Colon (tissue), 2 donors: ENCODE results near the gene ETHE1.
"Not testable (repeated sequence)": the region's sequence is repeated elsewhere in the genome, so short reads cannot be mapped to it uniquely, and the experiment has no call there.

Source experiments
- FAIRE-seq: peaks from 2 replicates; lab custom pipeline; 2012; peaks lifted over from hg19 to GRCh38; lab: Jason Lieb, UNC
- donor health status: control.
- donor health status: control.

The ETHE1 gene

DNA sequence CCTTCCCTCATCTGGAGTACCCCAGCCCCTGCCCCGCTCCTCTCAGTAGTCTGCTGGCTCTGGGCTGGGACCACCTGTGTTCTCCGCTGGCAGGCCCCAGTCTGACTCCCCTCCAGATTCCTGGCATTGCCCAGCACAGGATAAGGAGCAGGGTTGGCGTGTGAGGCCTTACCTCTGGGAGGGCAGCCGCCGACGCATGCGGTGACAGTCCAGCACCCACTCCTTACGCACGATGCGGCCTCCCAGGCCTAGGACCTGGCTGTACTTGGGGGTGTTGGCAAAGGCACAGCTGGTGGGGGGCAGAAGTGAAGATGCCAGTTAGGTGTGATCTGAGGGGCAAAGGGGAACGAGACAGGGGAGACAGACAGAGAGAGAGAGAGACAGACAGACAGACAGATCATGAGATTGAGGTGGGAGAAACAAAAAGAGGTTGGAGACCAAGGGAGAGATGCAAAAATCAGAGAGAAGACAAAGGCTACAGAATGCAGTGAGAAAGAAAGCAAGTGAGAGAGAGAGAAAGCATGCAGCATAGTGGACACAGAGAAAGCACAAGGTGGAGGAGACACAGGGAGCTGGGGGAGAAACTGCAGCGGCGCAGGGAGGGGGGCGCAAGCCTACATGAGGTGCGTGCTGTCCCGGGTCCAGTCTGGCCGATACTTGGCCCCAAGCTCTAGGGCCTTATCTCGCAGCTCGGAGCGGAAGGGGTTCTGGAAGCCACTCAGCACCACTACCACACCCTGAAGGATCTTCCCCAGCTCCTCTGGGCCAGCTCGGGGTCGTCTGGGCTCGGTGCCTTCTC is 24.6 kb upstream of the ETHE1 start:
- no peak for FAIRE-seq

DNA sequence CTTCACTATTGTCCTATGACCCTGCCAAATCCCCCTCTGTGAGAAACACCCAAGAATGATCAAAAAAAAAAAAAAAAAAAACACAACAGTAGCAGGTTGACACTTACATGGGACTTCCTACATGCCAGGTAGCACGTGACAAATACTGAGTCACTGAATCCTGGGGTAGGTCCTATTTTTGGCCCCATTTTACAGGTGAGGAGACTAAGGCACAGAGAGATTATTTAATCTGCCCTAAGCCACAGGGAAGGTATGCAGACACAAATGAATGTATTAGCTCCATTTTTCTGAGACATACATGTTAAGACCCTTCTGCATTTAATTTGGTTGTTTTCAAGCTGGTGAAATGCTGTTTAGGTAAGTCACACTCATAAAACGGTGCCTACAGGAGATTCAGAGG is 21.7 kb upstream of the ETHE1 start:
- FAIRE-seq: no peak

DNA sequence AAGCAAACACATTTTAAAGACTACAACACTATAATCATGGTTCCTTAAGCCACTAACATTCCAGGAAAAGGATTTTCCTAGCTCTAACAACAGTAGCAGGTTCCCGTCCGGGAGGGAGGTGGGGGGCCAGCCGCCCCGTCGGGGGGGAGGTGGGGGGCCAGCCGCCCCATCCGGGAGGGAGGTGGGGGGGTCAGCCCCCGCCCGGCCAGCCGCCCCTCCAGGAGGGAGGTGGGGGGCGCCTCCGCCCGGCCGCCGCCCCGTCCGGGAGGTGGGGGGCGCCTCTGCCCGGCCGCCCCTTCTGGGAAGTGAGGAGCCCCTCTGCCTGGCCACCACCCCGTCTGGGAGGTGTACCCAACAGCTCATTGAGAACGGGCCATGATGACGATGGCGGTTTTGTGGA is 20.9 kb upstream of the ETHE1 start:
- FAIRE-seq: not testable (repeated sequence)

DNA sequence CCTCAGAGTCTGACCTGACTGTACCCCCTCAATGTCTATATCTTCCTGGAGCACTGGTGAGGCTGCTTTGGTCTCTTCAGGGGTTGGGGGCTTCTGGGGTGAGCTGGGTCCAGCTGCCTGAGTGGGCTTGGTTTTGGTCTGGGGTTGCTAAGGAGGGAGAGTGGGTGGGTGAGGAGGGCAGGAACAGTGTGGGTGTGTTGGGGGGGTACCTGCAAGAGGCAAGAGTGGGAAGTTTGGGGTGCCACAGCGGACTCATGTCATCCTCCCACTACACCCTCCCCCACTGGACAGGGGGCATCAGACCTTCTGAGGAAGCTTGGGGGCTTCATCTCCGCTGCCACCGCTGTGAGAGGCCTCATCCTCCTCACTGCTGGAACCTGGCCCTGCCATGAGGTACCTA is 19.6 kb upstream of the ETHE1 start:
- no peak for FAIRE-seq

DNA sequence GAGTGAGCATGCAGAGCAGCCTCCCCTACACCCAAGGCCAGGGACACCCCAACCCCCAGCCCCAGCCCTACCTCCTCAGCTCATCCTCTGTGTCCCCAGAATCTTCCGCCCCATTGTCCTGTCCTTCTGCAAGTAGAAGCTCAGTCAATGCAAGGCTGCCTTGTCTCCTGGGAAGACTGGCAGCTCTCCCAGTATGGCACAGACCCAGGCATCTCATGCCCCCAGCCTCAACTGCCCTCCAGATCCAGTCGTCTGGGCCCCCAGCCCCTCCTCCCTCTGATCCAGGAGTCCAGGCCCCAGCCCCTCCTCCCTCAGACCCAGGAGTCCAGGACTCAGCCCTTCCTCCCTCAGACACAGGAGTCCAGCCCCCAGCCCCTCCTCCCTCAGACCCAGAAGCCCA is 19.0 kb upstream of the ETHE1 start:
- FAIRE-seq: no peak

DNA sequence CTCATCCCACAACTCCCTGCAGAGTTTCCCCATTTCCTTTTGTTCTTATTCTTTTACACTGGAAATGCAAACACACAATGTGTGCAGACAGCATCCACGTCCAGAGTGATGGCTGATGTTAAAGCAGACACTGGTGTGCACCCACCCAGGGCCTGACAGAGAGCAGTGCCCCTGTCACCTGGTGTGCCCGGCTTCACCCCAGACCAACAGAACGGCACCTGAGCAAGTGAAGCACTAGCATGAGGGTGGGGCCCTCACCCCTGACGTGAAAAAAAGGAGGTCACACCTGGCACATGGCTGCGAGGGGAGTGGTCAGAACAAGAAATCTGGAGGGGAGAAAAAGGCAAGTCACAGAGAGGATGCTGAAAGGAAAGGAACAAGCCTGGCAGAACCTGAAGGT is 18.3 kb upstream of the ETHE1 start:
- FAIRE-seq: no peak

DNA sequence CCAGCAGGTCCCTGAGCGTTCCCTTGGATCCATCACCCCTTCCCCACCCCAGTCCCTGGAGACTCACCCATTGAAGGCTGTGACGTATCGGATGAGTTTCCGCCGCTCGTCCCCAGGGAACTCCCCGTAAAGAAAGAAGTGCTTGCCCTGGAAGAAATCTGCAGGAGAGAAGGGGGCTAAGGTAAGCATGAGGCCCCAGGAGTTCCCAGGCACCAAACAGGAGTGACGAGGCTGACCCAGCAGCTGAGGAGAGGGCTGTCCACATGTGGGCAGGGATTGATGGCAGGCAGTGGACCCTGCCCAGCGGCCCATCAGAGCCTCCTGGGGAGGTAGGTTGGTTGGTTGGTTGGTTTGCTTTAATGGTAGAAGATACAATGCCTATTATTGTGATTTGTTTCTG is 17.1 kb upstream of the ETHE1 start:
- no peak for FAIRE-seq

DNA sequence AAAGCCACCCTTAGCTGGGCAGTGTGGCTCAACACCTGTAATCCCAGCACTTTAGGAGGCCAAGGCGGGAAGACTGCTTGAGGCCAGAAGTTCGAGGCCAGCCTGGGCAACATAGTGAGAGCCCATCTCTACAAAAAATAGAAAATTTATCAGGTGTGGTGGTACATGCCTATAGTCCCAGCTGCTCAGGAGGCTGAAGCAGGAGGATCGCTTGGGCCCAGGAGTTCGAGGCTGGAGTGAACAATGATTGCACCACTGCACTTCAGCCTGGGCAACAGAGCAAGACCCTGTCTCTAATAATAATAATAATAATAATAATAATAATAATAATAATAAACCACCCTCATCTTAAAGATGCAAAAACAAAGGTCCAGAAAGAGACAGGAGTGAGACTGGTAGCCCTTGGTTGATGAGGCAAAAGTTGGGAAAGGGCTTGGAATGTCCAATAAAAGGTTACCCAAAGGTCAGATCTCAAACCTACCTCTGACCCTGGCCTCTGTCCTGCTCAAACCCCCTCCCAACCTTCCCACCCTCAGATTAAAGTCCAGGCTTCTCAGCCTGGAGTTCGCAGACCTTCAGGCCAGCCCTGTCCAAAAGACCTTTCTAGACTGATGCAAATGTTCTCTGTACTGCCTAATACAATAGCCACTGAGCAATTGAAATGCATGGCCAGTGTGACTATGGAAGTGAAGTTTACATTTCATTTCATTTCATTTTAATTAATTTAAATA is 15.1 kb upstream of the ETHE1 start:
- FAIRE-seq: no peak

DNA sequence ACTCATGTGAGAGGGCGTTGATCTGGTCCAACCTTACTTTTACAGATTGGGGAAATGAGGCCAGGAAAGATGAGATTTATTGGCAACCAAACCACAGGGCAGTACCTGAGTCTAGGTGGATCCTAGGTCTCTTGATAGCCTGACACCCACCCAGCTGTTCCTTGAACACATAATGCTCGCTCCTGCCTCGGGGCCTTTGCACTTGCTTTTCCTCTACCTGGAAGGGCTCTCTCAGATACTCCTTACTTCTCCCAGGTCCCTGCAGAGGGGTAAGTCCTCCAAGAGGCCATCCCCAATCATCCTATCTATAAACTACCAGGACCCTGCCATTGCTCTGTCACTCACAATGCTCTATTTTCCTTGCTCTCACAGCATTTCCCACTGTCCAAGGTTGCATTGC is 13.4 kb upstream of the ETHE1 start:
- no peak for FAIRE-seq

DNA sequence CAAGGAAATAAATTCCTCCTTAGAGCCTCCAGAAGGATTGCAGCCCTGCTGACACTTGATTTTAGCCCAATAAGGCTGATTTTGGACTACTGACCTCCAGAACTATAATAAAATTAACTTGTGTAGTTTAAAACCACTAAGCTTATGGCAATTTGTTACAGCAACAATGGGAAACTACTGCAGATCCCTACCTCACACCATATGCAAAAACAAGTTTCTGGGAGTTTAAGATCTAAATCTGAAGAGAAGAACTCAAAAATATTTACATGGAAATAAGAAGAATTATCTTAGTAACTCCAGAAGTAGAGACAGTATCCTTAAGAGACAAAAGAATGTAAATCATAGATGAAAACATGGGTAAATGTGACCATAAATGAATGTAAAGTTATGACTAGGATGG is 11.9 kb upstream of the ETHE1 start:
- no peak for FAIRE-seq

DNA sequence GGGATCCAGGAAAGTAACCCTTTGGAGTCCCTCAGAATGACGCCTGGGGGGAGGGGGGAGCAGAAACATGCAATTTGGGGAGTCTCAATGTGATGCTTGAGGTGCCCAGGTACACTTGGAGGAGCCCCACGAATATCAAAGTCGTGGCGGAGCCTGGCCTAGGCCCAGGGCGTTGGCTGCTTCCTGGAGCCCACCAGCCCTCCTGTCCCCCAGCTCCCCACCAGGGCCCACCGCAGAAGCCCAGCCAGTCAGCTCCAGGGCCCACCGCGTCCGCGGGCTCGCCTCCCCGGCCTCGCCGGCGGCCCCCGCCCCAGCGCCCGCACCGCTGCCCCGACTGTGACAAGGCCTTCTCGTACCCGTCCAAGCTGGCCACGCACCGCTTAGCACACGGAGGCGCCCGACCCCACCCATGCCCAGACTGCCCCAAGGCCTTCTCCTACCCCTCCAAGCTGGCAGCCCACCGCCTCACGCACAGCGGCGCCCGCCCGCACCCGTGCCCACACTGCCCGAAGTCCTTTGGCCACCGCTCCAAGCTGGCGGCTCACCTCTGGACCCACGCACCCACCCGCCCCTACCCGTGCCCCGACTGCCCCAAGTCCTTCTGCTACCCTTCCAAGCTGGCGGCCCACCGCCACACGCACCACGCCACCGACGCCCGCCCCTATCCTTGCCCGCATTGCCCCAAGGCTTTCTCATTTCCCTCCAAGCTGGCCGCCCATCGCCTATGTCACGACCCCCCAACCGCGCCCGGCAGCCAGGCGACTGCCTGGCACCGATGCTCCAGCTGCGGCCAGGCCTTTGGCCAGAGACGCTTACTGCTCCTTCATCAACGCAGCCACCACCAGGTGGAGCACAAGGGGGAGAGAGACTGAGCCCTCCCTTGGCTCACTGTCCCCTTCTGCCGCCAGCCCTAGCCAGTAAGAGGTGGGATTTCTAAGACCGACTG is 8.1 kb upstream of the ETHE1 start:
- FAIRE-seq: no peak

DNA sequence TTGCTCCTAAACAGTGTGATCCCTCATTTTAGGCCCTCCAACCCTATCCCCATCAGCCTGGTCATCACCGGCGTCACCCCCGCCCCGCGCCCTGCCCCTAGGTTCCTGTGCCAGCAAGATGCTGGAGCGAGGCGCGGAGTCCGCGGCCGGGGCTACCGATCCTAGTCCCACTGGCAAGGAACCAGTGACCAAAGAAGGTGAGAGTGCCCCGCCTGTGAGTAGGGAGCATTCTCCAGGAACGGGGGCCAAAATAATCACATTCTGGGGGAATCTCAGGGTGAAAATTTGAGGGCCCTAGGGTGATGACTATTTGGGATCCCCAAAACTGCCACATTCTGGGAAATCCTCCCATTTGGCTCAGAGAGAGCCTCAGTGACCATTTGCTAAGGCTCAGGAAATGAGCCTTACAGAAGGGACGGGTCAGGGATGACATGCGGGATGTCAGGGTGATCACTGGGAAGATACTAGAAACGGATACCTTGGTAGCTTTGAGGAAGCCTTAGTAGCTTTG is 7.4 kb upstream of the ETHE1 start:
- no peak for FAIRE-seq

DNA sequence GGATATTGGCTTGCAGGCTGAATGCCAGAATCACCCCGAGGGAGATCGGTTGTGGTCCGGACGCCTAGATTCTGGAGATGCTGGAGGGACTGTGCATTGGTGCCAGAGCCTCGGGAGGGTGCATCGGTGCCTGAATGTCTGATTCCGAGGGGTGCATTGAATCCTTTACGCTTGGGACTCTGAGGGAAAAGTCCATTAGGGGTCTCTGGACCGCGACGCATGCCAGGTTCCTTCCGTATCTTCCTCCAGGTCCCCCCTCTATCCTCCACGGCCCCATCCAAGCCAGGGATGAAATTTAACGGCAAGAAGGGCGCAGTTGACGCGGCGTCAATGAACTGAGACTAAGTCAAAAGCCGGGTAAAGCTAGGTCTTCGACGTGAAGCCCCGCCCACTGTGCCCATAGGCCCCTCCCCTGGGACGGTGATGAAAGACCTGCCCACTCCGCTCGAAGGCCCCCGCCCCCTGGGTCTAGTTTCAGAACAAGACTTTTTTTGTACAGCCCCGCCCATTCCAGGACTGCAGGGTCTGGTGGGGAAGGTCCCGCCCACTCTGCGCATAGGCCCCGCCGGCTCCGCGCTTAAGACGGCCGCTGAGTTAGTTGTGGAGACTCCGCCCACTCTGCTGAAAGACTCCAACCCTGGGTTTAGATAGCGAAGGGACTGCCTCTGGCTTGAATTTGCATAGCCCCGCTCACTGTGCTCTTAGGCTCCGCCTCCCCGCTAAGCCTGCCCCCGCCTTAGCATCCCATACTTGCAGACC is 6.7 kb upstream of the ETHE1 start:
- FAIRE-seq: peak; percentile 53

DNA sequence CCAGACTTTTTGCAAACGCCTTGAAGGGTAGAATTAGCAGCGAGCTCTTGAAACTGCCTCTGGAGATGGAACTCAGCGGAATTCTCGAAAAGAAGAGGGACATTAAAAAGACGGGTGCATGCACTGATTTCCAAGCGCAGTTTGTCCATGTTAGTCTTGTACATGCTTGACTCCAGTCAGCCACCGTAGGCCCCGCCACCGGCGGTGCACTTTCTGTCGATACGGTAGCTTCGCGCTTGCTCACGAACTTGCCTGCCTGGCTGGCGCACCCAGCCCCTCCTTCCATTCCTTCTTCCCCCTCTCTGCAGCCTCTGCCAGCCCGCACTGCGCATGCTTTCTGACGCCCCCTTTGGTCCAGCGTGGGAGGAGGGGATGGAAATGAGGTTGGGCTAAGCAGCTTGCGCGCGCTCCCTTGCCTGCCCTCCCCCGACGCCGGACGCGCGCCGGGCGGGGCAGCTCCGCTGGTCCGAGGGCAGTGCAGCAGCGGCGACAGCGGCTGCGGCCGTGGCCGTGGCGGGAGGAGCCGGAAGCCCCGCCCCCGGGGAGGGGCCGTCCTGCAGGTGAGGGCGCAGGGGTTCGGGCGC is 6.1 kb upstream of the ETHE1 start, which contains the start of gene ZNF575:
Gene ZNF575 (plus strand): TSS at position 227 of the 584 bp plus-strand sequence. CDS start 1,235 bp downstream, outside the sequence.
- no peak for FAIRE-seq

DNA sequence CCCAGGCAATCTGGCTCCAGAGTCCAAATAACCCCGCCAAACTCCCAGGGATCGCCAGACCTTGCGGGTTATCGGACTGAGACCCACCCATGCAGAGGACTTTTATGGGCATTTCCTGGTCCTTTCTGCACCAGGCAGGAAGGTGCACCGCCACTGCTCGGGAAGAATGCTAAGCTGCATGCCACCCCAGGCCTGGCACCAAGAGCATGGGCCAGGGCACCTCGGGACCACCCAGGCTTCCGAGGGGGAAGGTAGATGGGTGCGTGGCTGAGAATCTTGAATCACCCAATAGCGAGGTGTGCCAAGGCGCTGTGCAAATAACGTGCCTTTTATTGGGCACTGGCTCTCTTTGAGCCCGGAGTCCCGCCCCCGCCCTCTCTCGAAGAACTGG is 5.6 kb upstream of the ETHE1 start:
- FAIRE-seq: no peak

DNA sequence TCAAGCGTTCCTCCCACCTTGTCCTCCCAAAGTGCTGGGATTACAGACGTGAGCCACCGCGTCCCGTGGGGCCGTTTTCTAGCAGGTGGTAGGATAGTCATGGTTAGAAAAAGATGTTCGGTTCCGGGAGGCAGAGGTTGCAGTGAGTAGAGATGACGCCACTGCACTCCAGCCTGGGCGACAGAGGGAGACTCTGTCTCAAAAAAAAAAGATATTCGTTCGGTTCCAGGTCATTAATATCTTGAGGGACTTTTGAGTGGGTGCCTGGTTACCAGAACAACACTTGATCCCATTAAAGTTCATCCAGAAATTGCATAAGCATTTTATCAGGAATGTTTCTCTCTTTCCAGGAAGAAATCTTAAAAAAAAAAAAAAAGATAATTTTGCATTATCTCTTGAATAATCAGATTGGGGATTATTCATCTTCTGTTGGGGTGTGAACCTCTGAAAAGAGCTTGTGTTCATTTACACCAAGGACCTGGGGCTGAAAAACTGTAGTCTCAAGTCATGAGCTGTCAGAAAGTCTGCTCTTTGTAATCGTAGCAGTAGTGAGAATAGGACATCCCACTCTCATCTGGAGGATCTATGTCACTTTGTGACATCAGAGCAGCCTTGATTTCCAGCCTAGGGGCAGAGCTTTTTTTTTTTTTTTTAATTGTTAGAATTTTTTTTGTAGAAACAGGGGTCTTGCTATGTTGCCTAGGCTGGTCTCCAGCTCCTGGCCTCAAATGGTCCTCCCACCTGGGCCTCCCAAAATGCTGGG is 1.0 kb upstream of the ETHE1 start:
- no peak for FAIRE-seq

DNA sequence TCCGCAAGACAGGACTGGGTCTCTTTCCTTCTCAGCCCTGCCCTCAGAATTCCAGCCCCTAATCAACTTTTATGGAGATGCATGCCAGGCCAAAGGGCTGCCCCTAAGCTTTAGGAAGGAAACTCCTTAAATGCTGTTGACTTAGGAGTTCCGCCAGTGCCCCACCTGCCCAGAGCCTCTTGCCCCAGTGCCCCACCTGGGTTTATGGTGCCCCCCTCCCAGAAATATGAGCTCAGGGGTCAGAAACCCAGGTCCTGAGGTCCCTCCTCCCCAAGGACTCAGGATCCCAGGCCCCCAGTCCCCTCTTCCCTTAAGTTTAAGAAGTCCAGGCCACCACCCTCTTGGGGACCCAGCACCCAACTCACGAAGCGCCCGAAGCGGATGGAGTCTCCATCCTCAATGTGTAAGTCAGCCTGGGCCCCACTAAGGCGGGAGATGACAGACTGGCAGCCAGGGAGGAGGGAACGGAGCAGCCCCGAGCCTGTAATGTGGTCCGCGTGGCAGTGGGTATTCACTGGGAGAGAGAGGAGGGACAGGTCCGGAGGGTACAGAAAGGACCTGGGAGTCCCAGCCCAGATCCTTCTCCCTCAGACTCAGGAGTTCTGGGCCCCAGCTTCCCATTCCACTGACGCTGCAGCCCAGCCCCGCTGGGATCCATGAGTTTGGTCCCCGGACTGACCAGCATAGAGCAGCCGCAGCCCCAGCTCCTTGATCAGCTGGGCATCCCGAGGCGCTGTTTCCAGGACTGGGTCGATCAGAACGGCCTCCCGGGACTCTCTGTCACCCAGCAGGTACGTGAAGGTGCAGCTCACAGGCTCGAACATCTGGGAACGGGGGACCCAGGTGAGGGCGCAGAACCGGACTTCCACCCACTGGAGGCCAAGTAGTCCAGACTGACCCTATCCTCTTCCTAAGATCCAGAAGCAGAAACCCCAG is 897 bp downstream of the ETHE1 start:
- FAIRE-seq: no peak

DNA sequence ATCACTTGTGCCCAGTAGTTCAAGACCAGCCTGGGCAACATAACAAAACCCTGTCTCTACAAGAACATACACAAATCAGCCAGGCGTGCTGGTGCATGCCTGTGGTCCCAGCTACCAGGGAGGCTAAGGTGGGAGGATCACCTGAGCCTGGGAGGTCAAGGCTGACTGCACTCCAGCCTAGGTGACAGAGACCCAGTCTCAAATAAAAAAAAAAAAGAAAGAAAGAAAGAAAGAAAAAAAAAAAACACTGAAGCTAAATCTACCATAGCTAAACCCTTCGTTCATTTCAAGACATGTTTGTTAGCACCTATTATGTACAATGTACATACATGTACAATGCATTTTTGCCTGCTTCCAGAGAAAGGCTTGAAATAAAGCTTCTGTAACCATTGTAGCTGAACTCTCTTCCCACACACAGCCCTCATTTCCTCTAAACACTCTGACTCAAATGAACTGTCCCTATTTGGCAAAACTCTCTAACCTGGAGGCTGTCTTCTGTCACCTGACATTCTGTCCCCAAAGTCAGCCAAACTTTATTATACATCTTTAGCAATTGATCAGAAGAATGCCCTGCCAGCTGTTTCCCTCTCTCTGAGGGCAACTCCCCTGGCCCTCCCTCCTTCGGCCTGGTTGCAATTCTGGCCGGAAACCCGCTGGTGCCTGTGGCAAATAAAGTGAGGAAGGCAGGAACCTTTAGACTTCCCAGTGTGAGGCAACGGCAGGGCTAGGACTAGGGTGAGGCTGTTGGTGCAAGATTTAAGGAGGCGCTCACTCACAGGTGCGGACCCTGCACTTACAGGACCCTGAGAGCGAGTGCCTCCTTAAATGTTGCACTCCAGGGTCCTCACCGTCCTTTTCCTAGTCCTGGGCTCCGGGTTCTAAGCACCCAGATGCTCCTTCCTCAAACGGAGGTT is 1.8 kb downstream of the ETHE1 start:
- FAIRE-seq: no peak
